Measurements from ENCODE around the gene LAMB1. TPM values are rescaled to one million over a fixed set of nuclear protein-coding genes. Genes with fewer than 3 reads are reported as not detected.
"Not testable (repeated sequence)": the region's sequence is repeated elsewhere in the genome, so short reads cannot be mapped to it uniquely, and the experiment has no call there.

The LAMB1 gene
- total RNA-seq, 1 donor from 2014 or later: 198 TPM

DNA sequence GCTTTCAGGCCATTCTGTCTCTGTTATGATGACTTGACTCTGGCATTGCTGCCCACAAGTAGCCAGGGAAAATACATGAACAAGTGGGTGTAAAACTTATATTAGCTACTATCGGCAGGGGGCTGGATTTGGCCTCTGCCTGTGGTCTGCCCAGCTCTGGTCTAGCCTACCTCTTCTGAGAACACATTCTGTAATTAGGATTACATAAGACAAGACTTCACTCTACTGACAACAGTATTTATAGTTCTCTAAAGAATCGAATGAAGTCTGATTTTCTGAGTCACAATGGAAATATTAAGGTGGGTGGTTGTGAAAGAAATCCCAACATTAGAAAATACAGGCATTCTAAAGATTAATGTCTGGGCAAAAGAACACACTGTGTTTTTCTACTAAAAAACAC is 56.5 kb downstream of the LAMB1 start:
- DNase-seq (ENCODE audit: low spot score): no peak

DNA sequence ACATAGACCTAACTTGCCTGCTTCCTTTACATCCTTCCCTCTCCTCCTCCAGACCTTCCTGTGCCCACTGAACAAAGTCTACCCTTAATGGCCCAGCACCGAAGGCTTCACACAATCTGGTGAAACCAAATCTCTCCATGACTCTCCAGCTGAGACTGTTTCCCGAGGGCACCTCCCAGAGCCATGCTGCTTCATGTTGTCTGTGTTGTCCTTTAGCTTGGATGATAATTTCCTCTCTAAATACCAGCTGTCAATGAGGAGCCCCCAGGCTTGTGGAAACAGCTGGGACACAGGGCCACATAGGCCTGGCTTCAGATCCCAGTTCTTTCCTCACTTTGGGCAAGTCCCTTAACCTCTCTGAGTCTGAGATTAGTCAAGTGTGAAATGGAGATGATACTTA is 57.6 kb downstream of the LAMB1 start:
- DNase-seq (ENCODE audit: low spot score): no peak

DNA sequence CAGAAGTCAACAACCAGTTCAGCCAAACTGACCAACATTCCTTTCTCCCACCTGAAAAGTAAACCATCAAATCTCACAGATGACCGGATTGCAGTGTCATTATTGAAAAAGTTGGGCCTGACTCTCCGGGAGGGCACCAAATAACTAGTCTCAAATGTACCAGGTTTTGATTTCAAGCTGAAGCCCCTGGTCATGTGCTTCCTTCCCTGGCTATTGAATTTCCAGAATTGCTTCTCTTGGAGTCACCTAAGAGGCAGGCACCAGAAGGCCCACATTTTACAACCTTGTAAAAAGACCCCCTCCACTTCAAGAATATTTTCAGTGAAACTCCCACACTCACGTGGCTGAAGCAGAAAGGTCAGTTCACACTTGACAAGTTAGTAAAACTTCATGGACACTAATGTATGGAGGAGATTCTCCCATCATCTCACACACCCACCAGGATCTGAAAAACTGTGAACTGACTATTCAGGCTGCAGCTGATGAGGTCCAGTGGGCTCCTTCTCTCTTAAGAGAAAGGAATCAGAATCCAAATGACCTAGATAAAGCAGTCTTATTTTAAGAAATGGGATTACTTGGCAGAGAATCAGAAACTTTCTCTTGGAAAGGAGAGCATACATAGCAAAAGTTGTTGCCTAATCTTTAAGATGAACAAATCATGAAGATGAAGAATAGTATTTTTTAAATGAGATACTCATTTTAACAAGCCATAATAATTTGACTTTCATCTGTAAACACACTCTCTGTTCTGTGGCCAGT is 58.4 kb downstream of the LAMB1 start:
- no peak for DNase-seq (ENCODE audit: low spot score)

DNA sequence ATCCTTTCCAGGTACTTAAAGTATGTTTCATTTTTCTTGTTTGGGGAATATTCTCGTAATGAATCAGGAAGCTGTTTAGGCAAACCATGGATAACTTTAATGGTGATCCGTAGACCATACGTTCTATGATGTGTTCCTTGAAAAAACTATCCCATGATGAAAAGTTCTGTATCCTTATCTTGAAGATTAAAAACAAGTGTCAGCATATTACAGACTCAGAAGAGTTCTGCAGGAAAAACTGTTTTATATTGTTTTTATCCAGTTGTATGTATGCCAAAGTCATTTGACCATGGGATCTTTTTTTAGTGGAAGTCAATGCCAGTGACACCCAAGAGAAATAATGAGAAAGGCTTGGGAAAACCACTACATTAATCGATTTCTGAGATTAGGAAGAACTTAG is 59.9 kb downstream of the LAMB1 start:
- no peak for DNase-seq (ENCODE audit: low spot score)

DNA sequence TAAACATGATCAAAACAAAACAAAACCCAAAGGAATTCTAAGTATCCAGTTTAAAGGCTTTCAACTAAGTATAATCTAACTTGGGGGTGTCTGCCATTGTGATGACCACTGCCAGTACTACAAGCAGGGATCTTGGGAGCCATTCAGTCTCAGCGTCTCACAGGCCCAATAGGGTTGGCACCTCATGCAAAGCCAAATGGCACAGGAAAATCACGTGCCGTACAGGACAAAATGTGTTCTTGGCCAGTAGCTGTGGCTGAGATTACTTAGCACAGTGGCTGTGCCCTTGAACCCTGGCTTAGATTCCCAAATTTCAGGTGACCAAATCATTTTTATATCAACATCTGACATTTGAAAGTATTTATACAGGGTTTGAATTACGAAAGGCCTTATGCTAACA is 62.0 kb downstream of the LAMB1 start:
- no peak for DNase-seq (ENCODE audit: low spot score)

DNA sequence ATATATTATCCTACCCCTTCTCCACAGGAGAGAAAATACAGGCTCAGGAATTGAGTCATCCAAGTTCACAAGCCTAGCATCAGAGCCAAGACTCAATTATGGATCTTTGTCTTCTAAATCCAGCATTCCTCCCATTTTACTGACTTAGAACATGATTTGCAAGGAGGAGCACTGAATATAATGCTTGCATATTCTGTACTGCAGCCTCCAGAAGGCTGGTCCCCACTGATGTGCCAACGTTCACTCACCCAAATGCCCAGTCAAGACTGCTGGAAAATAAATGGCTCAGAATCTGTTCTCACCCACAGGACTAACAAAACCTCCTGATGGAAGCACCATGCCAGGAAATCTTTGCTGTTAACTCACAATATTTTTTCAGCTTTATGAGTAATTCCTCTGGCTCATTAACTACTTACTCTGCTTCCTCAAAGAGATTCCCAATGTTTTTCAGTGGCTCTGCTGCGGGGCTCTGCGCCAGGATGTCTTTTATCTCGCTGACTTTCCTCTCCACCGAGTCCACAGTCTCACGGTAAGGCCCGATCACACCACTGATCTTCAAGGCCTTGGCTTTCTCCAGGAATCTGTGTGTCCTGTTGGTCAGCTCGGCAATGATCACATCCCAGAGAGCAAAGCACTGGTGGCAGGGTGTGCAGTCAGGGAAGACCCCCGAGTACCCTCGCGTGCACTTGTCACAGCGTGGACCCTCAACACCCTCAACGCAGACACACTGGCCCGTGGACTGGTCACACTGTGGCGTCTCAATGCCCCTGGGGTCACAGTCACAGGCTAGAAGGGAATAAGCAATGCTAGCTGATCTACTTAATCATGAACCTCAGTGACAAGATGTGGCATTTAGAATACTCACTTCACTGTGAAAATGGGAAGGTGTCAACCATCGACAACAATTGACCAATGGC is 63.1 kb downstream of the LAMB1 start:
- DNase-seq (ENCODE audit: low spot score): no peak

DNA sequence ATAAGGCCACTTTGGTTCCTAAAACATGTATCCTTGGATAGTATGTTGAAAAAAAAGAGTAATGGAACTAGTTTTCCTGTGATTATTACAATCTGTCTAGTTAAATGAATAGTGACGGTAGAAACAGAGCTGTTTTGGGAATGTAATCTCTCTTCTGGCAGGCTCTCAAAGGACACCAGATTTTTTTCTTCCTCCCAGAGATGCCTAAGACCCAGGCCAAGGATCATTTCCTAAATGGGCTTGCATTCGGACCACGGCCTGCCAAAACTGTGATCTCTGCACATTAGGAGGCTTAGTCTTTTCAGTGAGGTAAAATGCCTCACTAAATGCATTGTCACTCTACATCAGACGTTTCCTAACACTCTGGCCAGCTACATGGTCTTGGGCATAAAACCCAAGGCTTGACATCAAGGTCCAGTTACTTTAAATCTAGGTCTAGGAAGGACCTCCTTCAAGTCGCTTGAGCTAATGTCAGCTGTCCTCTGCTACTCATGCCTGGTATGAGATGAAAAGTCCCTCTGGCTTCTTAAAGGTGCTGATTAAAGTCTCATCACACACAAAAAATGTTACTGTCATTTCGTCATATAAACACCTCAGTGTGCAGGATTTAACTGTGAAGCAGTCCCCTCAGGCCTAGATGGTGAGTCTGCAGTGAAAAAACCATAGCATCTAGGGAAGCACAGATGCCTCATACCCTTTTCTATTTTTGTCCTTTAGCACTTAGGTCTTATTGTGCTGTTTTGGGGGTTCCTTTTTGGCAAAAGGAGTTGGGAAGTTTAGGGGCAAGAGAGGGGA is 64.3 kb downstream of the LAMB1 start:
- DNase-seq (ENCODE audit: low spot score): no peak

DNA sequence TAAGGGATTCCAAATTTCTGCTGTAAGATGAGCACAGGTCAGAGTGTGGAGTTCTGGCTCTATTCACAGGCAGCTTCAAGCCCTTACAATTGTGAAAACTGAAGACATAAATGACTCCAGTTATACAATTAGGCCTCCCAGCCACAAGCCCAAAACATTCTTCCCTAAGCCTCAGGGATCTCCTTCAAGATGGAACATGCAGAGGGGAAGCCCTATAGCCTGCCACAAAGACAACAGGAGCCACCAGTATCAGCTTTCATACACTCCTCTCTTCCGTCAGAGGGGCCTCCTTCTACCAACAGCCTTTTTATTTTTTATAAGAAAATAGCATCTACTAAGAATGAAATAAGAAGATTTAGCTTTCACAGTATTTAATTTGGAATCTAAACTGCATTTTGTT is 65.4 kb downstream of the LAMB1 start:
- DNase-seq (ENCODE audit: low spot score): no peak

DNA sequence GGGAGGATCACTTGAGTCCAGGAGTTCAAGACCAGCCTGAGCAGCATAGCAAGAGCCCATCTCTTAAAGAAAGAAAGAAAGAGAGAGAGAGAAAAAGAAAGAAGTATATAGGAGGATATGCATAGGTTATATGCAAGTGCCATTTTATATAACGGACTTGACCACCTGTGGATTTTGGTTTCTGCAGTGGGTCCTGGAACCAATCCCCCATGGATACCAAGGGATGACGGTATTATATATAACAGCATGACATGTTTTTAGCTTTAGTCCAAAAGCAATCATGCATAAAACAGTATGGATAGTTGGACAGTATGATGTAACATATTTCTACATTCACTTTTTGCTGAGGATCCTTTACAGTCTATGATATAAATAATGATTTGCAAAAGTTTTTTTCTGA is 66.6 kb downstream of the LAMB1 start:
- DNase-seq (ENCODE audit: low spot score): no peak

DNA sequence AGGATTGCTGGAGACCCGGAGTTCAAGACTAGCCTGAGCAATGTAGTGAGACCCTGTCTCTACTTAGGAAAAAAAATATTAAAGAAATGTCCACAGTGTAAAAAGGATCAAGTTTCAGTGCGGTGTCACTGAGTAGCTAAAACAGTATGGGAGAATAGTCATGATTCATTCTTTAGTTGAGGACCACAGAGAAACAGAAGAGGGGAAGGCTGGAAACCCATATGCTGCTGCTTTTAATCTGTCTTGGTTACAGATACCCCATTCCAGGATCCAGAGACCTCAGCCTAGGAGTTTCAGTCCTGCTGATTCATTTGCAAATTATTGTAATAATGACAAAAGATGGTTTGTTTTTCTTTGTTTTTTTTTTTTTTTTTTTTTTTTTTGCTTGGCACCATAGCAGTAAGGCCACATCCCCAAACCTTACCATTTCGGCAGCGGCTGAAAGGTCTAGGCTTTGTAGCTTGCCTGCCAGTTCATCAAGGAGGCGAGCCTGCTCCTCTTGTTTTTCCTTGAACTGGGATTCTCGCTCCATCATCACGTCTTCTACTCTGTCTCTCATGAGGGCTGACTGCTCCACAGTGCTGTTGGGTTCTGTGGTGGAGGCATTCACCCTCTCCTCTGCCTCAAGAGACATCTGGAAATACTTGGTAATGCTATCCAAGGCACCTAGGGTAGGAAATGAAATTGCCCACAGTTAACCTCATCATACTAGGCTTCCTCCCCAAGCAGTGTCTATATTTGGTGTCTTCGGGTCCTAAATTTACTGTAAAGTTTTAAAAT is 67.8 kb downstream of the LAMB1 start:
- DNase-seq (ENCODE audit: low spot score): no peak

DNA sequence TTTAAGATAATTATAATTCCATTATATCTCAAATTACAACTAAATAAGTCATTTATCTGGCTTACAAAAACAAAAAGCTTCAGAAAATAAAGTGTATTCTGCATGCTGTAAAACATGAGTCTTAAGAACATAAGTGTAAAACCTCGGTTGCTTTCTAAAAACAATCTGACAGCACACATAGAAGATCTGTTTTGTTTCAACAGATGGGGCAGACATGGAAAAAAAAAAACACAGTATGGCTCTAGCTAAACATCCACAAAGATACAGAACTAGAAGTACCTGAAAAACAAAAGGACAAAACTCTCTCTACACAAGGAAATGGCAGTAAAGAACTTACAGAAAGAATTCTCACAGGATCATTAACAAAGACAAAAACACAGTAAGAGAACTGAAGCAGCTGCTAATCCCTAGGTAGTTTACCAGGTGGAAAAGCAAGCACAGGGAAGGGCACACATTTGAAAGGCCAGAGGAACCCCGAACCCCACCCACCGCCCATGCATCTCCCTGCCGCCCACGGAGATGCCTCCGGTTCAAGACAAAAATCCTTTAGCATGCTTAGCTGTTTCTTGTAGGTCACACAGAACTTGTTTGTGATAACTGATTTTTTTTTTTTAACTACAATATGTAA is 69.5 kb downstream of the LAMB1 start:
- no peak for DNase-seq (ENCODE audit: low spot score)

DNA sequence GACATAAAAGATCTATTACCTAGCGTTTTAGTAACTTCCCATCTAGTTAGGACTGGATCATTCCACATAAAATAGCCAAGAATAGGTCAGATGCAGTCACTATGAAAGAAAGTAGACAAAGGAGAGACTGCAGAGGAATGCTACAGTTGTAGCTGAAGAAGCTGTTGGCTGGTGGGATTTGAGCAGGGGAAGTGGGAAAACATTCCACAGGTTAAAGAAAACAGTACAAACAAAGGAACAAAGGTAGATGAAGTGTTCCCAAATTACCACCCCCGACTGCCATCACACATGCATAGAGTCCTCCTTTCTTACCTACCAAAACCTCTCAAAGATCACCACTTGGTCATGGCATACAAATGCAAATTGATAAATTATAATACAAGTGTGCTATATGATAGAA is 70.2 kb downstream of the LAMB1 start:
- no peak for DNase-seq (ENCODE audit: low spot score)

DNA sequence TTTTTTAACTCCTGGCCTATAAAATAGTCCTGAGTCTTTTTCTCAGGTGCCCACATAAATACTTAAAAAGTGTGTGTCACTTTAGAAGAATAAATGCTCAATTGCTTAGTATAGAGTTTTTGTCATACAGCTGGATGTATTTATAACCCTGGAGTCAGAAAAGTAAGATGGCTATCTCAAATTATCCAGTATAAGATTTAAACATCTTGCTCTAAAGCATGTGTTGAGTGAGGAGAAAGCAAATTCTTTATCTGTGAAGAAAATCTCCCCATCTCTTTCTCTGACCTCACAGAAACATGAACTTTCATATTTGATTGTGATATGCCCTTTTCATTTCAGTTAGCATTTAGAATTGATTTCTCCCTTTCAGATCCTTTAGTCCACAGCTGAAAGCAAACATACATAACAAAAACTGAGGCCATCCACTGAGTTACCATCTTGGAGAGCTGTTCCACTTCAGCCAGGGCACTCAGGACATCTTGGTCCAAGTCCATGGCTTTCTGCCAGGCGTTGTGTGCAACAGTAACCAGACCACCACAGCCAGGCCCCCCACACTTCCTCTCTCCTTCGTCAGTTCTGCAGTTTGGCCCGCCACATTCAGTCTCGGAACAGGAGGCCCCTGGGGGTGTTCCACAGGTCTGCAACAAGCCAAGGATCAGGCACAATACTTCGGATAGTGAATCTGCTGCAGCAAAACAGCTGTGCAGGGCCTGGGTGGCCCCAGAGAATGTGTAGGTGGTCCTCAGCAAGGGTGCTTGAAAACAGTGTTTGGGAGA is 71.0 kb downstream of the LAMB1 start:
- DNase-seq (ENCODE audit: low spot score): no peak

DNA sequence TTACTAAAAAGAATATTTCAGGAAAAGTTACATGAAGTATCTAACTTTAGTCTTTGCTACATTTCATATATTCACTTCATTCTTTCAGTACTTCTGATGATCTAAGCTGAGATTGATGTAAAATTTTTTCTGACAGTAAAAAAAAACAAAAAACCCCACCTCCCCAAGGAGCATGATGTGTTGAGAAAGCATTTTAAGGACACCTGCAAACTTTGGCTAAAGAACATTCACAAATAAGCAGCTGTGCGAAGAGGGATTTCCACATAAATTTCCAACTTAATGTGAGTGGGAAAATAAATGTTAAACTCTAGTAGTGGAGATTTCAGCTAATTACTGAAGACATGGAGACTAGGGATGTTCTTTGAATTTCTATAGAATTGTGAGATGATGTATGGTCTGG is 76.5 kb downstream of the LAMB1 start:
- no peak for DNase-seq (ENCODE audit: low spot score)

DNA sequence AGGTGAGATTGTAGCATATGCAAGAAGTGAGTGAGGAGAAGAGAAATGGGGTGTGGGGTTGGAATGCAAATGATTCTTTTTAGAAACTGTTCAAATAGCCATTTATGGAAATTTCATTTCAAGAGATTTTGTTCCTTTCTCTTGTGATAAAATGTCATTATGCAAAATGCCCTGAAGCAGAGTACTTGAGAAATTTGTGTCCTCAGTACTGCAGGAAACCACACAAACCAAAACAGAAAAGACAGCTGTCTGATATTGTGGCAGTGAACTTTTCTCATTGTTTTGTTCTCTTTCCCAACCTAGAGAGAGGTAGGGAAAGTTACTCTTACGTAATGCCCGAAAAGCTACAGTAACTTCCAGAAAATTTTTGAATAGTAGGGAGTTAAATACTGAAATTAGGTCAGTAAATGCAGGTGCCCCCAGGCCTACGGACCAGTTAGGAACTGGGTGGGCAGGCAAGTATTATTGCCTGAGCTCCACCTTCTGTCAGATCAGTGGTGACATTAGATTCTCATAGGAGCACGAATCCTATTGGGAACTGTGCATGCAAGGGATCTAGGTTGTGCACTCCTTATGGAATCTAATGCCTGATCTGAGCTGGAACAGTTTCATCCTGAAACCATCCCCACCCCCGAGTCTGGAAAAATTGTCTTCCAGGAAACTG is 78.0 kb downstream of the LAMB1 start:
- no peak for DNase-seq (ENCODE audit: low spot score)

DNA sequence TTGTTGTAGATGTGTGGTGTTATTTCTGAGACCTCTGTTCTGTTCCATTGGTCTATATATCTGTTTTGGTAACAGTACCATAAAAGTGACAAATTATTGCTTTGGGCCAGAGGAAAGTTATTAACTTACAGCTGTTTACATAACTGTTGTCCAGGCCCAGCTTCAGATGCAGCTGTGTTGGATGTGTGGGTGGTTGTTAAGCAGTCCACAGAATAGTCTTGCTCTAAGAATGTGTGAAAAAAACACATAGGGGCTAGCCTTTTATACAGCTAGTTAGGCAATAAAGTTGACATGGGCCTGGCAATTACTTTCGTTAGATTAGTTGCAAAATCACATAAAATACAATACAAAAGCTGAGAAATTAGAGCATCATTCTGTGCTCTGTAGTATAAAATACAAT is 80.1 kb downstream of the LAMB1 start:
- no peak for DNase-seq (ENCODE audit: low spot score)

DNA sequence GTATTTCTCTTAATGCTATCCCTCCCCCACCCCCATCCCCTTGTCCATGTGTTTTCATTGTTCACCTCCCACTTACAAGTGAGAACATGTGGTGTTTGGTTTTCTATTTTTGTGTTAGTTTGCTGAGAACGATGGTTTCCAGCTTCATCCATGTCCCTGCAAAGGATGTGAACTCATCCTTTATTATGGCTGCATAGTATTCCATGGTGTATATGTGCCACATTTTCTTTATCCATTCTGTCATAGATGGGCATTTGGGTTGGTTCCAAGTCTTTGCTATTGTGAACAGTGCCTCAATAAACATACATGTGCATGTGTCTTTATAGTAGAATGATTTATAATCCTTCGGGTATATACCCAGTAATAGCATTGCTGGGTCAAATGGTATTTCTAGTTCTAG is 81.1 kb downstream of the LAMB1 start:
- not testable (repeated sequence) for DNase-seq (ENCODE audit: low spot score)

DNA sequence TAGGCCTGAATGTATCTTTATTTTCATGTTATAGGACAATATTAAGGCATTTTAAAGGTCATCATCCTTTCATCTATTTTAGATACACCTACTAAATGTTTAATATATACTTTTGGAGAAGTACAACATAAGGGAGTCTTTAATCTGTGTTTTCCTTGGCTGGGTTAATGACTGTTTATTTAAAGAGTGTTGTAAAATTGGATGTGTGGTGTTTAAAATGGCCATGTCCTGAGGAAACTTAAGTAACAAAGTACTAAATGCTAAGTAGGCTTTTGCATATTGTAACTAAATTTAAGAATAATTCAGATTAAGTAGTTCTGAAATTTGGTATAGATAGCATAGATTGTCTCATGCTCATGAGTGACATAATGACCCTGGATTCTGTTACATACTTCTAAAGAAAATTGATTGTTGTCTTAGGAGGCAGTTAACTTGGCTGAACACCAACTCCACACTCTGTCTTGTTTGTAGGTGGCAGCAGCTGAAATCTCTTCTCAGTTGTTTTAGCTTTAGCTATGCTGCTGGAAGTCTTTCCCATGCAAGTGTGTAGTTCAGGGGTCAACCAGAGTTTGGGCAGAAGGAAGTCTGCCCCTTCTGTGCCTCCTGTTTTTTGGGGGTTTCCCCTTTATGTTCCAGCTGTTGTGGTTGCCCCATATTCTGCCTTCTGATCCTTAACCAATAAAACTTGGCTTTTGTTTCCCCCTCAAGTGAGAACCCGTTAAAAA is 82.8 kb downstream of the LAMB1 start:
- no peak for DNase-seq (ENCODE audit: low spot score)

DNA sequence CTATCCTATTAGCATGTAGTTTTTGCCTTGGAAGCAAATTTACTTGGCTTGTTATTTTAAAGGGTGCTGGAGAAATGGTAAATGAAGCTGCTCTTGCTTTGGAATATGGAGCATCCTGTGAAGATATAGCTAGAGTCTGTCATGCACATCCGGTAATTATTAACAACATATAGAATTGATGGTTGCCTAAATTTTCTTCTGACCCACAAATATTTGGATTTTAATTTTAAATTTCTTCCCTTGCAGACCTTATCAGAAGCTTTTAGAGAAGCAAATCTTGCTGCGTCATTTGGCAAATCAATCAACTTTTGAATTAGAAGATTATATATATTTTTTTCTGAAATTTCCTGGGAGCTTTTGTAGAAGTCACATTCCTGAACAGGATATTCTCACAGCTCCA is 84.0 kb downstream of the LAMB1 start:
- no peak for DNase-seq (ENCODE audit: low spot score)
